Neuronal stem cell (in vitro differentiated cells): Measurements from ENCODE around the gene CPLX3.
A peak's percentile ranks its signal among the peaks of the same experiment; 100 is the strongest.

ENCODE experiments used
- DNase-seq: peaks from one replicate; pipeline ENCODE4 v3.0.0-alpha.2; 2013; ENCODE audit warnings: low spot score
- H2AFZ ChIP-seq: one replicate; pipeline ENCODE4 v1.6.1; 2013; ENCODE audit warnings: mild to moderate bottlenecking, low read length, inconsistent platforms
- H2AK5ac ChIP-seq: 2 replicates; pipeline ENCODE4 v1.6.1; 2013; ENCODE audit warnings: low read depth, mild to moderate bottlenecking, inconsistent platforms, low read length, moderate library complexity, mixed read lengths
- H2BK120ac ChIP-seq: 2 replicates; pipeline ENCODE4 v1.6.1; 2013; ENCODE audit warnings: low read depth, mild to moderate bottlenecking, inconsistent platforms, low read length, moderate library complexity, mixed read lengths
- H2BK12ac ChIP-seq: one replicate; pipeline ENCODE4 v1.6.1; 2013; ENCODE audit warnings: low read length, inconsistent platforms
- H2BK15ac ChIP-seq: 2 replicates; pipeline ENCODE4 v1.6.1; 2013; ENCODE audit warnings: mild to moderate bottlenecking, low read length, inconsistent platforms, mixed read lengths
- H2BK5ac ChIP-seq: one replicate; pipeline ENCODE4 v1.6.1; 2013; ENCODE audit warnings: inconsistent platforms, mild to moderate bottlenecking, low read length, moderate library complexity
- H3K14ac ChIP-seq: one replicate; pipeline ENCODE4 v1.6.1; 2013; ENCODE audit warnings: low read length, inconsistent platforms
- H3K18ac ChIP-seq: 2 replicates; pipeline ENCODE4 v1.6.1; 2013; ENCODE audit warnings: low read length, inconsistent platforms
- H3K23ac ChIP-seq: 2 replicates; pipeline ENCODE4 v1.6.1; 2013; ENCODE audit warnings: low read depth, mild to moderate bottlenecking, mixed read lengths, low read length, inconsistent platforms; ENCODE audit not compliant: poor library complexity
- H3K27ac ChIP-seq: replicated peaks from 3 replicates; pipeline ENCODE4 v1.5.1; 2013; ENCODE audit warnings: low read length, inconsistent platforms
- H3K27me3 ChIP-seq, 3 experiments: 2 replicates each; pipeline ENCODE4 v1.6.1; 2013; ENCODE audit warnings: low read length in 3 of 3, mild to moderate bottlenecking in 2 of 3, inconsistent platforms in 1 of 3, low read depth in 1 of 3, mixed read lengths in 1 of 3, moderate library complexity in 1 of 3; ENCODE audit not compliant: control insufficient read depth in 3 of 3, insufficient read depth in 3 of 3
- H3K36me3 ChIP-seq, 2 donors: replicated peaks in 1 of 2; 2 replicates each; pipeline ENCODE4 v1.6.1; 2013; ENCODE audit warnings: low read length in 2 of 2; ENCODE audit not compliant: control insufficient read depth in 2 of 2, insufficient read depth in 2 of 2
- H3K4ac ChIP-seq: 2 replicates; pipeline ENCODE4 v1.6.1; 2013; ENCODE audit warnings: inconsistent platforms, mild to moderate bottlenecking, low read length, moderate library complexity
- H3K4me1 ChIP-seq, 2 donors: 1 replicate in 1 of 2; 2 replicates in 1 of 2; pipeline ENCODE4 v1.6.1; 2013; ENCODE audit warnings: low read length in 2 of 2, low read depth in 1 of 2; ENCODE audit not compliant: control insufficient read depth in 2 of 2, insufficient read depth in 1 of 2
- H3K4me2 ChIP-seq: one replicate; pipeline ENCODE4 v1.6.1; 2013; ENCODE audit warnings: mild to moderate bottlenecking, low read length, inconsistent platforms; ENCODE audit not compliant: insufficient read depth, poor library complexity, severe bottlenecking
- H3K4me3 ChIP-seq, 2 donors: 2 replicates each; pipeline ENCODE4 v1.5.1; 2013; ENCODE audit warnings: low read length in 2 of 2, mild to moderate bottlenecking in 2 of 2, inconsistent platforms in 1 of 2, moderate library complexity in 1 of 2
- H3K79me1 ChIP-seq: one replicate; pipeline ENCODE4 v1.6.1; 2013; ENCODE audit warnings: low read depth, mild to moderate bottlenecking, inconsistent platforms, low read length, moderate library complexity
- H3K9ac ChIP-seq: one replicate; pipeline ENCODE4 v1.6.1; 2013; ENCODE audit warnings: mild to moderate bottlenecking, low read depth, low read length, inconsistent platforms; ENCODE audit not compliant: poor library complexity
- H3K9me3 ChIP-seq, 2 donors: replicated peaks in 1 of 2; 2 replicates each; pipeline versions ENCODE3 to v1.6.1; 2013; ENCODE audit warnings: low read length in 2 of 2, mild to moderate bottlenecking in 2 of 2, inconsistent platforms in 1 of 2, low read depth in 1 of 2, mixed read lengths in 1 of 2, moderate library complexity in 1 of 2; ENCODE audit not compliant: control insufficient read depth in 2 of 2, insufficient read depth in 1 of 2
- H4K8ac ChIP-seq: one replicate; pipeline ENCODE4 v1.6.1; 2013; ENCODE audit warnings: low read depth, mild to moderate bottlenecking, inconsistent platforms, low read length, moderate library complexity
- H4K91ac ChIP-seq: one replicate; pipeline ENCODE4 v1.6.1; 2013; ENCODE audit warnings: low read length, low read depth, mild to moderate bottlenecking, inconsistent platforms; ENCODE audit not compliant: poor library complexity
- WGBS, 2 donors: extraction: QIAGEN DNeasy Blood & Tissue Kit; methylation state at CpG; one replicate each; pipeline ENCODE4 v1.1.7; 2013; ENCODE audit warnings: missing lambda C conversion rate in 2 of 2, mixed read lengths in 1 of 2; ENCODE audit not compliant: insufficient read length in 2 of 2, insufficient replicate concordance in 1 of 2; ENCODE audit errors: extremely low coverage in 2 of 2; 5-methylcytosine and 5-hydroxymethylcytosine counted together

Gene CPLX3

DNA sequence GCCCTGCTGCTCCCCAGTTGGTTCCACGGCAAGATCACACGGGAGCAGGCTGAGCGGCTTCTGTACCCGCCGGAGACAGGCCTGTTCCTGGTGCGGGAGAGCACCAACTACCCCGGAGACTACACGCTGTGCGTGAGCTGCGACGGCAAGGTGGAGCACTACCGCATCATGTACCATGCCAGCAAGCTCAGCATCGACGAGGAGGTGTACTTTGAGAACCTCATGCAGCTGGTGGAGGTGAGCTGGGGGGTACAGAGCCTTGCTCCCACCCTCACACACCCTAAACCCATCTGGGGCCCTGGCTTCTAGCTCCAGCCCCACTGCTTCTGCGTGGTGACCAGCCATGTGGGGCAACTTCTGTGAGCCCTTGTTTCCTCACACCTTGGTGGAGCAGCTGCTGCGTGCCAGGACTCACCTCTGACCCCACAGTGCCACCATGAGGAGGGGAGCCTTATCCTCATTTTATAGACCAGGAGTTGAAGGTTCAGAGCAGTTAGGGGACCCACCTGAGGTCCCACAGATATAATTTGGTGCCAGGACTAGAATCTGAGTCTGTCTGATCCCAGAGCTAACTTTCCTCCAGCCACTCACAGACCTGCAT, 27.1 kb upstream of the CPLX3 start:
- no peak overlapping the region for H2BK15ac ChIP-seq
- no peaks in the 10 kb centered on the region for H3K9me3 ChIP-seq
- H3K23ac ChIP-seq: peak overlapping the region; percentile 23
- H2BK120ac ChIP-seq: no peak overlapping the region
- H3K36me3 ChIP-seq: peaks cover 49 to 75% of the 10 kb centered on the region in 2 donors
- H3K4me2 ChIP-seq: no peak overlapping the region
- no peaks in the 10 kb centered on the region for H3K27me3 ChIP-seq
- peaks cover 16% of the 10 kb centered on the region for H3K79me1 ChIP-seq
- H2BK5ac ChIP-seq: peak overlapping the region; percentile 43
- no peak overlapping the region for H3K4me3 ChIP-seq
- H3K27ac ChIP-seq: no peak overlapping the region
- no peaks in the 10 kb centered on the region for H3K4me1 ChIP-seq
- H3K4ac ChIP-seq: no peak overlapping the region
- H2AFZ ChIP-seq: no peak overlapping the region
- no CpG with 5 or more reads among the region's 16 CpGs for WGBS, 2 donors
- H3K9ac ChIP-seq: no peak overlapping the region
- no peak overlapping the region for H3K14ac ChIP-seq
- H2AK5ac ChIP-seq: no peak overlapping the region
- peak overlapping the region; percentile 28 for H3K18ac ChIP-seq
- no peak overlapping the region for H4K91ac ChIP-seq
- H4K8ac ChIP-seq: no peak overlapping the region
- H2BK12ac ChIP-seq: no peak overlapping the region
- no peak for DNase-seq

DNA sequence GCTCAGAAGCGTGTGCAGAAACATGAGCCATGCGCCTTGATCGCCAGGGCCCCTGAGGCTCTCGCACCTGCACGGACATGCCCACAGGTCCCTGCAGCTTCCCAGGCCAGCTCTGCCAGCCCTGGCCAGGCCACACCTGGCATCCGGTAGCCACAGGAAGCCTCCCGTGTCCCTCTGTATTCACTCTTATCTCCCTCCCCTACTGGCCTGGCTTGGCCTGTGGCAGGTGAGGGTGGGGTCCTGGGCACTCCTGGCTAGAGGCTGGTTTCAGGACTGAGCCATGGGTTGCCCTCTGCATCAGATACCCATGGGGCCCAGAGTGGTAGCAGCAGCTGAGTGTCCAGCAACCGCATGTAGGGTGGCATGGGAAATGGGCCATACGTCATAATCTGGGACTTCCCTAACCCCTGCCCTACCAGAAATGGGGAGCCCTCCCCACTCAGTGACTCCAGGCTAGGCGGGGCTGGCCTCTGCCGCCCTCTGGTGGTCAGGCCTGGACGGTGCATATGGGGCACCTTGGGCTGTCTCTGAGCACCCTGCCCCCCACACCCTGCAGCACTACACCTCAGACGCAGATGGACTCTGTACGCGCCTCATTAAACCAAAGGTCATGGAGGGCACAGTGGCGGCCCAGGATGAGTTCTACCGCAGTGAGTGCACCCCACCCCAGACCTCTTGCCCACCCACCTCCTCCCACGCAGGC, 26.4 kb upstream of the CPLX3 start:
- Histone ChIP-seq H3K9me3 (no peaks in the 10 kb centered on the region), H4K91ac (no peak overlapping the region), H4K8ac (no peak overlapping the region), H2BK12ac (no peak overlapping the region), H3K4me1 (no peaks in the 10 kb centered on the region), H2AFZ (no peak overlapping the region), H3K18ac (peak overlapping the region; percentile 88), H3K27me3 (no peaks in the 10 kb centered on the region), H3K9ac (no peak overlapping the region), H2BK15ac (no peak overlapping the region), H2AK5ac (no peak overlapping the region), H3K23ac (peak overlapping the region; percentile 13), H3K27ac (peak overlapping the region; percentile 17), H3K14ac (no peak overlapping the region), H3K4me3 (peak overlapping the region in 1 of 2 donors; percentile 20), H3K4ac (peak overlapping the region; percentile 1), H3K4me2 (no peak overlapping the region), H2BK120ac (no peak overlapping the region), H3K79me1 (peaks cover 12% of the 10 kb centered on the region), H2BK5ac (peak overlapping the region; percentile 43), H3K36me3 (peaks cover 48 to 75% of the 10 kb centered on the region in 2 donors)
- WGBS, 2 donors: no CpG with 5 or more reads among the region's 18 CpGs
- DNase-seq: no peak

DNA sequence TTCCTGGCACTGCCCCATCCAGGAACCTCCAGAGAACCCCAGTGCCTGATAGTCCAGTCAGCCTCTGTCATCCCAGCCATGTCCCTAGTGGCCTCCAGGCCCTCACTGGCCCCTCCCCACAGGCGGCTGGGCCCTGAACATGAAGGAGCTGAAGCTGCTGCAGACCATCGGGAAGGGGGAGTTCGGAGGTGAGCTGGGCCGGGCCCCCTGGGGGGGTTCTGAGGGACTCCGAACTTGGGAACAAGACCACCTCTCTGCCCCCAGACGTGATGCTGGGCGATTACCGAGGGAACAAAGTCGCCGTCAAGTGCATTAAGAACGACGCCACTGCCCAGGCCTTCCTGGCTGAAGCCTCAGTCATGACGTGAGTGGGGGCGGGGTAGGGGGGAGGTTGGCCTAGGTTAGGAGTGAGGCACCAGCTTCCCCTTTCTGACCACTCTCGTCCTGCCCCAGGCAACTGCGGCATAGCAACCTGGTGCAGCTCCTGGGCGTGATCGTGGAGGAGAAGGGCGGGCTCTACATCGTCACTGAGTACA, 25.8 kb upstream of the CPLX3 start:
- Histone ChIP-seq H2BK120ac (no peak overlapping the region), H4K91ac (no peak overlapping the region), H3K4me3 (no peak overlapping the region), H3K9ac (peak overlapping the region; percentile 72), H3K27ac (no peak overlapping the region), H3K4me1 (no peaks in the 10 kb centered on the region), H3K79me1 (peaks cover 11% of the 10 kb centered on the region), H2AFZ (no peak overlapping the region), H3K4ac (no peak overlapping the region), H2BK5ac (peak overlapping the region; percentile 43), H3K36me3 (peaks cover 48 to 73% of the 10 kb centered on the region in 2 donors), H3K4me2 (no peak overlapping the region), H3K18ac (no peak overlapping the region), H4K8ac (no peak overlapping the region), H3K27me3 (no peaks in the 10 kb centered on the region), H3K23ac (no peak overlapping the region), H2BK12ac (no peak overlapping the region), H2AK5ac (no peak overlapping the region), H2BK15ac (no peak overlapping the region), H3K9me3 (no peaks in the 10 kb centered on the region), H3K14ac (no peak overlapping the region)
- WGBS, 2 donors: no CpG with 5 or more reads among the region's 20 CpGs
- no peak for DNase-seq

DNA sequence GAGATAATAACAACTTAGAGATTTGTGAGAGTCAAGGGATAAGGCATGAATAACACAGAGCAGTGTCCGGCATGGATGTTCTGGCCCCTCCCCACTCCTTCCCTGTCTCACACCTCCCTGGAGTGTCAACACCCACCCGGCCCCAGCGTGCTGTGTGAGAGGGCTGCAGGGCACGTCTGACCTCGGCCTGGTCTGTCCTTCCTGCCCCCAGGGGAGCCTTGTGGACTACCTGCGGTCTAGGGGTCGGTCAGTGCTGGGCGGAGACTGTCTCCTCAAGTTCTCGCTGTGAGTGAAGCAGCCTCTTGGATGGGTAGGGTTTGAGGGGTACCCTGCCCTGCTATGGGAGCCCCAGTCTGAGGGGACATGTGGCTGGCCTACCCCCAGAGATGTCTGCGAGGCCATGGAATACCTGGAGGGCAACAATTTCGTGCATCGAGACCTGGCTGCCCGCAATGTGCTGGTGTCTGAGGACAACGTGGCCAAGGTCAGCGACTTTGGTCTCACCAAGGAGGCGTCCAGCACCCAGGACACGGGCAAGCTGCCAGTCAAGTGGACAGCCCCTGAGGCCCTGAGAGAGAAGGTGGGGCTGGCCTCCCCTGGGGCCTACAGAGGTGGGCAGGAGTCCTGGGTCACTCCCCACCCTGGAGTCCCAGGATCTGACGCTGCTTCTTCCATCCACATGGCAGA, 25.0 kb upstream of the CPLX3 start:
- no CpG with 5 or more reads among the region's 18 CpGs for WGBS, 2 donors

More for the DNA sequence above, 25.0 kb upstream of the CPLX3 start:
- Histone ChIP-seq H2BK120ac (no peak overlapping the region), H3K27me3 (no peaks in the 10 kb centered on the region), H3K4me3 (peak overlapping the region in 1 of 2 donors; percentile 14), H2BK15ac (no peak overlapping the region), H2AK5ac (no peak overlapping the region), H4K8ac (no peak overlapping the region), H3K79me1 (peaks cover 11% of the 10 kb centered on the region), H3K36me3 (peaks cover 48 to 73% of the 10 kb centered on the region in 2 donors), H2BK12ac (peak overlapping the region; percentile 76), H3K4ac (no peak overlapping the region), H3K9ac (peak overlapping the region; percentile 7), H4K91ac (no peak overlapping the region), H3K9me3 (no peaks in the 10 kb centered on the region), H3K18ac (no peak overlapping the region), H3K4me2 (no peak overlapping the region), H2BK5ac (no peak overlapping the region), H3K23ac (no peak overlapping the region), H3K27ac (no peak overlapping the region), H2AFZ (no peak overlapping the region), H3K4me1 (no peaks in the 10 kb centered on the region), H3K14ac (no peak overlapping the region)
- no peak for DNase-seq
